A549 (cell line): ENCODE data around the gene SEPTIN12. TPM values are rescaled to one million over a fixed set of nuclear protein-coding genes. Genes with fewer than 3 reads are reported as not detected.
A peak's percentile ranks its signal among the peaks of the same experiment; 100 is the strongest.

Source experiments
- ATOH8 ChIP-seq: fragments of 250-450 bp; sonication (Bioruptor Pico); IDR thresholded peaks from 2 replicates; pipeline ENCODE4 v1.5.0; 2020; ENCODE audit warnings: low read depth, mild to moderate bottlenecking, moderate library complexity
- BHLHE40 ChIP-seq: IDR thresholded peaks from 2 replicates; pipeline ENCODE4 v1.6.1; 2012; ENCODE audit warnings: low read depth, low read length, inconsistent platforms
- CBX2 ChIP-seq: fragments of 200-600 bp; sonication (generic); IDR thresholded peaks from 2 replicates; pipeline ENCODE4 v1.6.1; 2016; ENCODE audit warnings: low read depth, mild to moderate bottlenecking, borderline replicate concordance
- CEBPB ChIP-seq, 2 experiments: fragments of >200 bp in 1 of 2; sonication (Bioruptor Twin) in 1 of 2; formaldehyde crosslinking in 1 of 2; IDR thresholded peaks; 2 replicates each; pipeline ENCODE4 v1.6.1; 2012 to 2016
- CHD2 ChIP-seq: fragments of 150-350 bp; IDR thresholded peaks from 2 replicates; pipeline ENCODE4 v1.6.1; 2014; ENCODE audit warnings: low read length; ENCODE audit not compliant: partially characterized antibody
- CHD4 ChIP-seq: fragments of 200-600 bp; sonication (generic); IDR thresholded peaks from 2 replicates; pipeline ENCODE4 v1.6.1; 2016; ENCODE audit warnings: antibody characterized with exemption, mild to moderate bottlenecking, borderline replicate concordance
- CTCF ChIP-seq: fragments of >200 bp; sonication (Bioruptor Twin); formaldehyde crosslinking; IDR thresholded peaks from 3 replicates; pipeline ENCODE4 v1.5.1; 2016
- E2F6 ChIP-seq: IDR thresholded peaks from 2 replicates; pipeline ENCODE4 v1.6.1; 2012; ENCODE audit warnings: low read depth, borderline replicate concordance
- EHF ChIP-seq: fragments of 250-450 bp; sonication (Bioruptor Pico); IDR thresholded peaks from 2 replicates; pipeline ENCODE4 v1.5.0; 2020; ENCODE audit warnings: mild to moderate bottlenecking
- EP300 ChIP-seq, 2 experiments: fragments of >200 bp; sonication (Bioruptor Twin); formaldehyde crosslinking; IDR thresholded peaks; 2 replicates in 1 of 2; 3 replicates in 1 of 2; pipeline ENCODE4 v1.6.1; 2016 to 2017
- ESRRA ChIP-seq: fragments of 150-350 bp; IDR thresholded peaks from 2 replicates; pipeline ENCODE4 v1.6.1; 2014; ENCODE audit warnings: mild to moderate bottlenecking, low read length, borderline replicate concordance
- FOSL2 ChIP-seq, 2 experiments: fragments of 450-650 bp in 1 of 2; fragments of >200 bp in 1 of 2; sonication (Bioruptor Twin) in 1 of 2; formaldehyde crosslinking; IDR thresholded peaks; 2 replicates each; pipeline versions ENCODE4 v1.5.0 to v1.6.1; 2016 to 2020; ENCODE audit warnings: mild to moderate bottlenecking in 1 of 2, moderate library complexity in 1 of 2
- HDAC2 ChIP-seq: fragments of 200-600 bp; sonication (generic); IDR thresholded peaks from 2 replicates; pipeline ENCODE4 v1.6.1; 2016
- HES2 ChIP-seq: fragments of >200 bp; sonication (Bioruptor Twin); formaldehyde crosslinking; IDR thresholded peaks from 2 replicates; pipeline ENCODE4 v1.6.1; 2016
- HMGXB4 ChIP-seq: fragments of 250-450 bp; sonication (Bioruptor Pico); IDR thresholded peaks from 2 replicates; pipeline ENCODE4 v1.5.0; 2021; ENCODE audit warnings: mild to moderate bottlenecking, moderate library complexity, borderline replicate concordance
- HOXA7 ChIP-seq: fragments of 250-450 bp; sonication (Bioruptor Pico); IDR thresholded peaks from 2 replicates; pipeline ENCODE4 v1.5.0; 2020; ENCODE audit warnings: mild to moderate bottlenecking, moderate library complexity
- HOXB13 ChIP-seq: fragments of 250-450 bp; sonication (Bioruptor Pico); IDR thresholded peaks from 2 replicates; pipeline ENCODE4 v1.5.0; 2020; ENCODE audit warnings: low read depth, mild to moderate bottlenecking, moderate library complexity
- JUN ChIP-seq, 2 experiments: fragments of >200 bp; sonication (Bioruptor Twin); formaldehyde crosslinking; IDR thresholded peaks; 2 replicates in 1 of 2; 3 replicates in 1 of 2; pipeline ENCODE4 v1.6.1; 2016 to 2017
- MAFK ChIP-seq: fragments of 450-650 bp; IDR thresholded peaks from 2 replicates; pipeline ENCODE4 v1.6.1; 2014; ENCODE audit not compliant: partially characterized antibody
- MYC ChIP-seq: IDR thresholded peaks from 2 replicates; pipeline ENCODE4 v1.6.1; 2012; ENCODE audit warnings: mild to moderate bottlenecking, inconsistent platforms, low read length, improper control_type of control experiment, borderline replicate concordance
- NFE2L2 ChIP-seq: fragments of 150-350 bp; conservative IDR thresholded peaks from 2 replicates; pipeline ENCODE4 v1.6.1; 2014; ENCODE audit warnings: low read length
- POLR2A ChIP-seq: IDR thresholded peaks from 2 replicates; pipeline ENCODE4 v1.6.1; 2012; ENCODE audit warnings: mild to moderate bottlenecking, low read length
- POLR2AphosphoS2 ChIP-seq: conservative IDR thresholded peaks from 2 replicates; pipeline ENCODE4 v1.6.1; 2012; ENCODE audit warnings: low read length, improper control_type of control experiment, inconsistent platforms
- RAD21 ChIP-seq, 2 experiments: fragments of >200 bp in 1 of 2; sonication (Bioruptor Twin) in 1 of 2; formaldehyde crosslinking in 1 of 2; IDR thresholded peaks in 1 of 2; conservative IDR thresholded peaks in 1 of 2; 2 replicates in 1 of 2; 3 replicates in 1 of 2; pipeline ENCODE4 v1.6.1; 2012 to 2018; ENCODE audit warnings: inconsistent platforms in 1 of 2
- RARB ChIP-seq: fragments of 250-450 bp; sonication (Bioruptor Pico); IDR thresholded peaks from 2 replicates; pipeline ENCODE4 v1.8.0; 2021; ENCODE audit warnings: mild to moderate bottlenecking, moderate library complexity
- RCOR1 ChIP-seq: fragments of 150-350 bp; IDR thresholded peaks from 2 replicates; pipeline ENCODE4 v1.6.1; 2014; ENCODE audit warnings: antibody characterized with exemption, low read length, low read depth
- REST ChIP-seq: fragments of 200-600 bp; sonication (generic); IDR thresholded peaks from 2 replicates; pipeline ENCODE4 v1.6.1; 2016; ENCODE audit warnings: antibody characterized with exemption, mild to moderate bottlenecking, moderate library complexity
- RFX5 ChIP-seq: fragments of 450-650 bp; IDR thresholded peaks from 2 replicates; pipeline ENCODE4 v1.7.1; 2014; ENCODE audit warnings: antibody characterized with exemption, mild to moderate bottlenecking, moderate library complexity
- RNF2 ChIP-seq: fragments of 200-600 bp; sonication (generic); IDR thresholded peaks from 2 replicates; pipeline ENCODE4 v1.6.1; 2016; ENCODE audit warnings: low read depth, mild to moderate bottlenecking, antibody characterized with exemption, moderate library complexity, borderline replicate concordance
- SMC3 ChIP-seq: fragments of >200 bp; sonication (Bioruptor Twin); formaldehyde crosslinking; IDR thresholded peaks from 3 replicates; pipeline ENCODE4 v1.6.1; 2018; ENCODE audit warnings: inconsistent platforms
- SREBF2 ChIP-seq: fragments of 450-650 bp; IDR thresholded peaks from 2 replicates; pipeline ENCODE4 v1.6.1; 2014; ENCODE audit warnings: mild to moderate bottlenecking, moderate library complexity
- TP53 ChIP-seq: fragments of 250-450 bp; sonication (Bioruptor Pico); IDR thresholded peaks from 2 replicates; pipeline ENCODE4 v1.5.0; 2021; ENCODE audit warnings: mild to moderate bottlenecking, moderate library complexity
- USF2 ChIP-seq: fragments of 450-650 bp; IDR thresholded peaks from 2 replicates; pipeline ENCODE4 v1.6.1; 2014; ENCODE audit warnings: antibody characterized with exemption
- polyA plus RNA-seq, 4 experiments: library from polyadenylated mRNA; depleted of rRNA in 3 of 4; stranded (reverse); fragments of >200 nt; fragmentation: RNase III in 1 of 4; extraction: RNeasy Plus Mini Kit Qiagen cat#74134 plus additional on column Dnase treatment in 1 of 4; gene quantifications; 2 replicates in 3 of 4; 3 replicates in 1 of 4; pipeline ENCODE4 v1.2.3, GENCODE V29; 2011 to 2017

The SEPTIN12 gene
- polyA plus RNA-seq, 2 of the 4 experiments (the other 2 are of a cell fraction) = 0.14 TPM; not detected in 1

GRCh38 chr16:4768549-4769305 lies 19.4 kb downstream of the SEPTIN12 start (continued):
- no peak for TF ChIP-seq ATOH8 (CRISPR knock-in tag)
- TF ChIP-seq POLR2A = peak; percentile 88
- TF ChIP-seq USF2 = no peak
- TF ChIP-seq EHF (CRISPR knock-in tag) = no peak
- no peak for TF ChIP-seq TP53 (CRISPR knock-in tag)
- TF ChIP-seq MAFK = no peak
- peak; percentile 47 to 70; a peak in 4 of 5 replicates for TF ChIP-seq JUN (IDR thresholded peaks at IDR 0.05)
- no peak for TF ChIP-seq POLR2AphosphoS2
- no peak for TF ChIP-seq RAD21 (conservative IDR thresholded peaks at IDR 0.05 in 1 of 2, IDR thresholded peaks at IDR 0.05 in 1 of 2)
- no peak for TF ChIP-seq E2F6
- TF ChIP-seq SREBF2 = no peak
- TF ChIP-seq CHD4 = peak; percentile 71; the same call in 1 of the 2 replicates
- TF ChIP-seq NFE2L2 = no peak
- peak; percentile 86 for TF ChIP-seq REST
- TF ChIP-seq HOXB13 (CRISPR knock-in tag) = no peak
- TF ChIP-seq FOSL2 (IDR thresholded peaks at IDR 0.05) = no peak
- no peak for TF ChIP-seq FOSL2 (CRISPR knock-in tag; IDR thresholded peaks at IDR 0.05)
- TF ChIP-seq CHD2 = peak; percentile 89
- no peak for TF ChIP-seq CEBPB (IDR thresholded peaks at IDR 0.05)
- peak; percentile 90; the same call in 1 of the 2 replicates for TF ChIP-seq HDAC2
- no peak for TF ChIP-seq BHLHE40
- no peak for TF ChIP-seq RFX5
- no peak for TF ChIP-seq ESRRA
- TF ChIP-seq SMC3 = no peak
- TF ChIP-seq RNF2 = no peak
- TF ChIP-seq CBX2 = no peak
- TF ChIP-seq RARB (CRISPR knock-in tag) = no peak
- no peak for TF ChIP-seq HMGXB4 (CRISPR knock-in tag)
- TF ChIP-seq MYC = no peak
- TF ChIP-seq HOXA7 (CRISPR knock-in tag) = no peak
- TF ChIP-seq HES2 = no peak
- no peak for TF ChIP-seq EP300 (IDR thresholded peaks at IDR 0.05)
- TF ChIP-seq CTCF = no peak
- TF ChIP-seq RCOR1 = no peak
